Measurements from ENCODE around the gene USO1. TPM values are rescaled to one million over a fixed set of nuclear protein-coding genes. Genes with fewer than 3 reads are reported as not detected.
A peak's percentile ranks its signal among the peaks of the same experiment; 100 is the strongest.

USO1 gene
- total and polyA plus RNA-seq, 2 of the 13 experiments (the other 11 are each of a cell fraction or from before 2014, with no cell fraction given): 52.2 to 87.7 TPM

DNA sequence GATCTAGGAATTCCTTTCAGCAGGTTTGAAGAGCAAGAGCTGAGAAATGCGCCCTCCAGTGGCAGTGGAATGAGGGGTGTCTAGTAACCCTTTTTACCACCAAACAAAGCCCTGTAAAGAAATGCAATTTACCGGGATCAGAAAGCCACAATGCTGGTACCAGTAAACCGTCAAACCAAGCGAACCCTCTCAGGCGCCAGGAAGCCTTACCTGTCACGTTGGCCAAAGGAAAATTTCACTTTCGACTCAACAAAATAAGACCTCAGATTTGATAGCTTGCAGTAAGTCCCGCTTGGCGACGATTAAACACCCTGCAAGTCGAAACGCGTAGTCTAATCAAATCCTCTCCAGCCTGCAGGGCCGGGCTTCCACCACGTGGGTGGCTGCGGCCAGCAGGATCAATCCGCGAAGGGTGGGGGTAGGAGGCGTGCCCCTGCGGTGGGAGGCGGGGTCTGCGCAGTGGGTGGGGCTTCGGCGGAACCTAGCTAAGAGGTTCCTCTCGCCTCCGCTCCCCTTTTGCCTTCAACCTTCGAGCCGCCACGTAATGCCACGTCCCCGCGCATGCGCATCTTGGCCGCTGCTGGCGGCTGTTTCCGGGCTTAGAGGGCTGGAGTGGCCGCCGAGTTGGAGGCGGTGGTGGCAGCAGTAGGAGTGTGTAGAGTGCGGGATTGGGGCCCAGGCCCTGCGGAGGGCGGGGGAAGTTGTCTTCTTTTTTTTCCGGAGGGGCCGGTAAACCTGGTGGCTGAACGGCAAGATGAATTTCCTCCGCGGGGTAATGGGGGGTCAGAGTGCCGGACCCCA lies at the start of gene USO1 (continued):
- TF ChIP-seq, protein P1, sequence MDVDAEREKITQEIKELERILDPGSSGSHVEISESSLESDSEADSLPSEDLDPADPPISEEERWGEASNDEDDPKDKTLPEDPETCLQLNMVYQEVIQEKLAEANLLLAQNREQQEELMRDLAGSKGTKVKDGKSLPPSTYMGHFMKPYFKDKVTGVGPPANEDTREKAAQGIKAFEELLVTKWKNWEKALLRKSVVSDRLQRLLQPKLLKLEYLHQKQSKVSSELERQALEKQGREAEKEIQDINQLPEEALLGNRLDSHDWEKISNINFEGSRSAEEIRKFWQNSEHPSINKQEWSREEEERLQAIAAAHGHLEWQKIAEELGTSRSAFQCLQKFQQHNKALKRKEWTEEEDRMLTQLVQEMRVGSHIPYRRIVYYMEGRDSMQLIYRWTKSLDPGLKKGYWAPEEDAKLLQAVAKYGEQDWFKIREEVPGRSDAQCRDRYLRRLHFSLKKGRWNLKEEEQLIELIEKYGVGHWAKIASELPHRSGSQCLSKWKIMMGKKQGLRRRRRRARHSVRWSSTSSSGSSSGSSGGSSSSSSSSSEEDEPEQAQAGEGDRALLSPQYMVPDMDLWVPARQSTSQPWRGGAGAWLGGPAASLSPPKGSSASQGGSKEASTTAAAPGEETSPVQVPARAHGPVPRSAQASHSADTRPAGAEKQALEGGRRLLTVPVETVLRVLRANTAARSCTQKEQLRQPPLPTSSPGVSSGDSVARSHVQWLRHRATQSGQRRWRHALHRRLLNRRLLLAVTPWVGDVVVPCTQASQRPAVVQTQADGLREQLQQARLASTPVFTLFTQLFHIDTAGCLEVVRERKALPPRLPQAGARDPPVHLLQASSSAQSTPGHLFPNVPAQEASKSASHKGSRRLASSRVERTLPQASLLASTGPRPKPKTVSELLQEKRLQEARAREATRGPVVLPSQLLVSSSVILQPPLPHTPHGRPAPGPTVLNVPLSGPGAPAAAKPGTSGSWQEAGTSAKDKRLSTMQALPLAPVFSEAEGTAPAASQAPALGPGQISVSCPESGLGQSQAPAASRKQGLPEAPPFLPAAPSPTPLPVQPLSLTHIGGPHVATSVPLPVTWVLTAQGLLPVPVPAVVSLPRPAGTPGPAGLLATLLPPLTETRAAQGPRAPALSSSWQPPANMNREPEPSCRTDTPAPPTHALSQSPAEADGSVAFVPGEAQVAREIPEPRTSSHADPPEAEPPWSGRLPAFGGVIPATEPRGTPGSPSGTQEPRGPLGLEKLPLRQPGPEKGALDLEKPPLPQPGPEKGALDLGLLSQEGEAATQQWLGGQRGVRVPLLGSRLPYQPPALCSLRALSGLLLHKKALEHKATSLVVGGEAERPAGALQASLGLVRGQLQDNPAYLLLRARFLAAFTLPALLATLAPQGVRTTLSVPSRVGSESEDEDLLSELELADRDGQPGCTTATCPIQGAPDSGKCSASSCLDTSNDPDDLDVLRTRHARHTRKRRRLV (CRISPR knock-in tag; IDR thresholded peaks at IDR 0.05): peak; percentile 30; the same call in 1 of the 2 replicates
- TF ChIP-seq ZNF484 (CRISPR knock-in tag; IDR thresholded peaks at IDR 0.05; ENCODE audit: borderline replicate concordance, low read depth): no peak
- TF ChIP-seq, protein P2, sequence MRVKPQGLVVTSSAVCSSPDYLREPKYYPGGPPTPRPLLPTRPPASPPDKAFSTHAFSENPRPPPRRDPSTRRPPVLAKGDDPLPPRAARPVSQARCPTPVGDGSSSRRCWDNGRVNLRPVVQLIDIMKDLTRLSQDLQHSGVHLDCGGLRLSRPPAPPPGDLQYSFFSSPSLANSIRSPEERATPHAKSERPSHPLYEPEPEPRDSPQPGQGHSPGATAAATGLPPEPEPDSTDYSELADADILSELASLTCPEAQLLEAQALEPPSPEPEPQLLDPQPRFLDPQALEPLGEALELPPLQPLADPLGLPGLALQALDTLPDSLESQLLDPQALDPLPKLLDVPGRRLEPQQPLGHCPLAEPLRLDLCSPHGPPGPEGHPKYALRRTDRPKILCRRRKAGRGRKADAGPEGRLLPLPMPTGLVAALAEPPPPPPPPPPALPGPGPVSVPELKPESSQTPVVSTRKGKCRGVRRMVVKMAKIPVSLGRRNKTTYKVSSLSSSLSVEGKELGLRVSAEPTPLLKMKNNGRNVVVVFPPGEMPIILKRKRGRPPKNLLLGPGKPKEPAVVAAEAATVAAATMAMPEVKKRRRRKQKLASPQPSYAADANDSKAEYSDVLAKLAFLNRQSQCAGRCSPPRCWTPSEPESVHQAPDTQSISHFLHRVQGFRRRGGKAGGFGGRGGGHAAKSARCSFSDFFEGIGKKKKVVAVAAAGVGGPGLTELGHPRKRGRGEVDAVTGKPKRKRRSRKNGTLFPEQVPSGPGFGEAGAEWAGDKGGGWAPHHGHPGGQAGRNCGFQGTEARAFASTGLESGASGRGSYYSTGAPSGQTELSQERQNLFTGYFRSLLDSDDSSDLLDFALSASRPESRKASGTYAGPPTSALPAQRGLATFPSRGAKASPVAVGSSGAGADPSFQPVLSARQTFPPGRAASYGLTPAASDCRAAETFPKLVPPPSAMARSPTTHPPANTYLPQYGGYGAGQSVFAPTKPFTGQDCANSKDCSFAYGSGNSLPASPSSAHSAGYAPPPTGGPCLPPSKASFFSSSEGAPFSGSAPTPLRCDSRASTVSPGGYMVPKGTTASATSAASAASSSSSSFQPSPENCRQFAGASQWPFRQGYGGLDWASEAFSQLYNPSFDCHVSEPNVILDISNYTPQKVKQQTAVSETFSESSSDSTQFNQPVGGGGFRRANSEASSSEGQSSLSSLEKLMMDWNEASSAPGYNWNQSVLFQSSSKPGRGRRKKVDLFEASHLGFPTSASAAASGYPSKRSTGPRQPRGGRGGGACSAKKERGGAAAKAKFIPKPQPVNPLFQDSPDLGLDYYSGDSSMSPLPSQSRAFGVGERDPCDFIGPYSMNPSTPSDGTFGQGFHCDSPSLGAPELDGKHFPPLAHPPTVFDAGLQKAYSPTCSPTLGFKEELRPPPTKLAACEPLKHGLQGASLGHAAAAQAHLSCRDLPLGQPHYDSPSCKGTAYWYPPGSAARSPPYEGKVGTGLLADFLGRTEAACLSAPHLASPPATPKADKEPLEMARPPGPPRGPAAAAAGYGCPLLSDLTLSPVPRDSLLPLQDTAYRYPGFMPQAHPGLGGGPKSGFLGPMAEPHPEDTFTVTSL (CRISPR knock-in tag; IDR thresholded peaks at IDR 0.05; ENCODE audit: borderline replicate concordance): peak; percentile 29; the same call in 1 of the 2 replicates
- TF ChIP-seq, protein P3, sequence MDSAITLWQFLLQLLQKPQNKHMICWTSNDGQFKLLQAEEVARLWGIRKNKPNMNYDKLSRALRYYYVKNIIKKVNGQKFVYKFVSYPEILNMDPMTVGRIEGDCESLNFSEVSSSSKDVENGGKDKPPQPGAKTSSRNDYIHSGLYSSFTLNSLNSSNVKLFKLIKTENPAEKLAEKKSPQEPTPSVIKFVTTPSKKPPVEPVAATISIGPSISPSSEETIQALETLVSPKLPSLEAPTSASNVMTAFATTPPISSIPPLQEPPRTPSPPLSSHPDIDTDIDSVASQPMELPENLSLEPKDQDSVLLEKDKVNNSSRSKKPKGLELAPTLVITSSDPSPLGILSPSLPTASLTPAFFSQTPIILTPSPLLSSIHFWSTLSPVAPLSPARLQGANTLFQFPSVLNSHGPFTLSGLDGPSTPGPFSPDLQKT (CRISPR knock-in tag; IDR thresholded peaks at IDR 0.05; ENCODE audit: borderline replicate concordance): no peak
- TF ChIP-seq ZNF124 (CRISPR knock-in tag; IDR thresholded peaks at IDR 0.05): peak; percentile 19; the same call in 1 of the 2 replicates
- 0 out of 2 replicates have a peak, but pooled peaks have one; percentile 53 for TF ChIP-seq FOXC1 (CRISPR knock-in tag; IDR thresholded peaks at IDR 0.05; ENCODE audit: borderline replicate concordance)
- TF ChIP-seq ZNF567 (CRISPR knock-in tag; IDR thresholded peaks at IDR 0.05; ENCODE audit: borderline replicate concordance): no peak; the same call in 1 of the 2 replicates
- TF ChIP-seq, protein P4, sequence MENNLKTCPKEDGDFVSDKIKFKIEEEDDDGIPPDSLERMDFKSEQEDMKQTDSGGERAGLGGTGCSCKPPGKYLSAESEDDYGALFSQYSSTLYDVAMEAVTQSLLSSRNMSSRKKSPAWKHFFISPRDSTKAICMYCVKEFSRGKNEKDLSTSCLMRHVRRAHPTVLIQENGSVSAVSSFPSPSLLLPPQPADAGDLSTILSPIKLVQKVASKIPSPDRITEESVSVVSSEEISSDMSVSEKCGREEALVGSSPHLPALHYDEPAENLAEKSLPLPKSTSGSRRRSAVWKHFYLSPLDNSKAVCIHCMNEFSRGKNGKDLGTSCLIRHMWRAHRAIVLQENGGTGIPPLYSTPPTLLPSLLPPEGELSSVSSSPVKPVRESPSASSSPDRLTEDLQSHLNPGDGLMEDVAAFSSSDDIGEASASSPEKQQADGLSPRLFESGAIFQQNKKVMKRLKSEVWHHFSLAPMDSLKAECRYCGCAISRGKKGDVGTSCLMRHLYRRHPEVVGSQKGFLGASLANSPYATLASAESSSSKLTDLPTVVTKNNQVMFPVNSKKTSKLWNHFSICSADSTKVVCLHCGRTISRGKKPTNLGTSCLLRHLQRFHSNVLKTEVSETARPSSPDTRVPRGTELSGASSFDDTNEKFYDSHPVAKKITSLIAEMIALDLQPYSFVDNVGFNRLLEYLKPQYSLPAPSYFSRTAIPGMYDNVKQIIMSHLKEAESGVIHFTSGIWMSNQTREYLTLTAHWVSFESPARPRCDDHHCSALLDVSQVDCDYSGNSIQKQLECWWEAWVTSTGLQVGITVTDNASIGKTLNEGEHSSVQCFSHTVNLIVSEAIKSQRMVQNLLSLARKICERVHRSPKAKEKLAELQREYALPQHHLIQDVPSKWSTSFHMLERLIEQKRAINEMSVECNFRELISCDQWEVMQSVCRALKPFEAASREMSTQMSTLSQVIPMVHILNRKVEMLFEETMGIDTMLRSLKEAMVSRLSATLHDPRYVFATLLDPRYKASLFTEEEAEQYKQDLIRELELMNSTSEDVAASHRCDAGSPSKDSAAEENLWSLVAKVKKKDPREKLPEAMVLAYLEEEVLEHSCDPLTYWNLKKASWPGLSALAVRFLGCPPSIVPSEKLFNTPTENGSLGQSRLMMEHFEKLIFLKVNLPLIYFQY (CRISPR knock-in tag; IDR thresholded peaks at IDR 0.05; ENCODE audit: borderline replicate concordance): peak; percentile 46; the same call in 1 of the 2 replicates
- TF ChIP-seq, protein P5, sequence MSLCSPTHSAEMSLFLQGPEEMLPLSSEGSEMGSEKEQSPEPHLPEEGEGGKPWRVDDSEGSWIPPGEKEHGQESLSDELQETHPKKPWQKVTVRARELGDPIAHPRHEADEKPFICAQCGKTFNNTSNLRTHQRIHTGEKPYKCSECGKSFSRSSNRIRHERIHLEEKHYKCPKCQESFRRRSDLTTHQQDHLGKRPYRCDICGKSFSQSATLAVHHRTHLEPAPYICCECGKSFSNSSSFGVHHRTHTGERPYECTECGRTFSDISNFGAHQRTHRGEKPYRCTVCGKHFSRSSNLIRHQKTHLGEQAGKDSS (CRISPR knock-in tag; IDR thresholded peaks at IDR 0.05; ENCODE audit: borderline replicate concordance, low read depth): 0 out of 2 replicates have a peak, but pooled peaks have one; percentile 61
